ENCODE data around the gene IVD.

Gene IVD

GRCh38 chr15:40443846-40444245, 38.3 kb downstream of the IVD start:
- Histone ChIP-seq H3K4me3 (ENCODE audit: low read depth, low read length) (no peak overlapping the region), H3K27me3 (ENCODE audit: insufficient read depth, low read depth, severe bottlenecking) (no peaks in the 10 kb centered on the region), H3K9me3 (ENCODE audit: severe bottlenecking) (no peaks in the 10 kb centered on the region), H3K36me3 (peaks cover 4% of the 10 kb centered on the region), H3K27ac (no peak overlapping the region)
- no peak for DNase-seq
- TF ChIP-seq, protein P1, sequence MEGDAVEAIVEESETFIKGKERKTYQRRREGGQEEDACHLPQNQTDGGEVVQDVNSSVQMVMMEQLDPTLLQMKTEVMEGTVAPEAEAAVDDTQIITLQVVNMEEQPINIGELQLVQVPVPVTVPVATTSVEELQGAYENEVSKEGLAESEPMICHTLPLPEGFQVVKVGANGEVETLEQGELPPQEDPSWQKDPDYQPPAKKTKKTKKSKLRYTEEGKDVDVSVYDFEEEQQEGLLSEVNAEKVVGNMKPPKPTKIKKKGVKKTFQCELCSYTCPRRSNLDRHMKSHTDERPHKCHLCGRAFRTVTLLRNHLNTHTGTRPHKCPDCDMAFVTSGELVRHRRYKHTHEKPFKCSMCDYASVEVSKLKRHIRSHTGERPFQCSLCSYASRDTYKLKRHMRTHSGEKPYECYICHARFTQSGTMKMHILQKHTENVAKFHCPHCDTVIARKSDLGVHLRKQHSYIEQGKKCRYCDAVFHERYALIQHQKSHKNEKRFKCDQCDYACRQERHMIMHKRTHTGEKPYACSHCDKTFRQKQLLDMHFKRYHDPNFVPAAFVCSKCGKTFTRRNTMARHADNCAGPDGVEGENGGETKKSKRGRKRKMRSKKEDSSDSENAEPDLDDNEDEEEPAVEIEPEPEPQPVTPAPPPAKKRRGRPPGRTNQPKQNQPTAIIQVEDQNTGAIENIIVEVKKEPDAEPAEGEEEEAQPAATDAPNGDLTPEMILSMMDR (IDR thresholded peaks at IDR 0.05; ENCODE audit: low read depth, low read length) = no peak

DNA sequence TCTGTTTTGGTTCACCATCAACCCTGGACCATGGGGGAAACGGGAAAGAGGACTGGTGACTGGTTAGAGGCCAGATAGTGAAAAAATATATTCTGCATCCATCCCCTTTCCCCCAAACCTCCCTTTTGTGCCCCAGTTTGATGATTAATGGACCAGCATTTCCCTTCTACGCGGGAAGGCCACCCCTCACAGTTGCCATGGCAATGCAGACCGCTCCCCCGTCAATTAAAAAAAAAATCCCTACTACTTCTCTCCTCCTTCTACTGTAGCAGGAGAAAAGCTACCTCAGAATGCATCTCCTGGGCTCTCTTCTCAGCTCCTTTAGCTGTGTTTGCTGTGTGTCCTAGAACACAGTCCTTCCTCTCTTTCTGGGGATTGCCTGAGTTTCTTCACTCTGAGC, 39.1 kb downstream of the IVD start:
- no peak overlapping the region for H3K4me3 ChIP-seq (ENCODE audit: low read depth, low read length)
- peaks cover 4% of the 10 kb centered on the region for H3K36me3 ChIP-seq
- no peaks in the 10 kb centered on the region for H3K27me3 ChIP-seq (ENCODE audit: insufficient read depth, low read depth, severe bottlenecking)
- no peak for DNase-seq
- H3K9me3 ChIP-seq (ENCODE audit: severe bottlenecking) = no peaks in the 10 kb centered on the region
- H3K27ac ChIP-seq = no peak overlapping the region
- TF ChIP-seq, protein P1 (IDR thresholded peaks at IDR 0.05; ENCODE audit: low read depth, low read length) = no peak

GRCh38 chr15:40445421-40445922, 39.9 kb downstream of the IVD start:
- DNase-seq = no peak
- H3K9me3 ChIP-seq (ENCODE audit: severe bottlenecking) = no peaks in the 10 kb centered on the region
- no peak overlapping the region for H3K4me3 ChIP-seq (ENCODE audit: low read depth, low read length)
- H3K27ac ChIP-seq = no peak overlapping the region
- H3K36me3 ChIP-seq = peaks cover 4% of the 10 kb centered on the region
- TF ChIP-seq, protein P1 (IDR thresholded peaks at IDR 0.05; ENCODE audit: low read depth, low read length) = no peak
- H3K27me3 ChIP-seq (ENCODE audit: insufficient read depth, low read depth, severe bottlenecking) = no peaks in the 10 kb centered on the region

- peaks cover 4% of the 10 kb centered on the region for H3K36me3 ChIP-seq
- TF ChIP-seq, protein P1 (IDR thresholded peaks at IDR 0.05; ENCODE audit: low read depth, low read length) = no peak
- no peak overlapping the region for H3K27ac ChIP-seq
- DNase-seq = no peak
- H3K4me3 ChIP-seq (ENCODE audit: low read depth, low read length) = no peak overlapping the region
- H3K9me3 ChIP-seq (ENCODE audit: severe bottlenecking) = no peaks in the 10 kb centered on the region
- no peaks in the 10 kb centered on the region for H3K27me3 ChIP-seq (ENCODE audit: insufficient read depth, low read depth, severe bottlenecking)
These were observed 40.5 kb downstream of the IVD start for GRCh38 chr15:40446144-40446543.

DNA sequence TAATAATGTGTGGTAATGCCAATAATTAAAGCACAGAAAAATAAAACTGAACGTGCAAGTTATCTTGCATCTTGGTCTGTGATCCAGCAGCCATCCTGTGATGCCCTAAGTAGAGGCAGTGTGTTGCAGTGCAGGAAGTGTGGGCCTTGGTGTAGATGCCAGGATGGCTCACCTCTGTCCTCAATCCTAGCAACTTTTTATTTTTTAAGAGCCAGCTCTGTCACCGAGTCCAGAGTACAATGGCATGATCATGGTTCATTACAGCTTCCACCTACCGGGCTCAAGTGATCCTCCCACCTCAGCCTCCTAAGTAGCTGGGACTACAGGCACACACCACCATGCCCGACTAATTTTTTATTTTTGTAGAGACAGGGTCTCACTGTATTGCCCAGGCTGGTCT, 42.8 kb downstream of the IVD start:
- DNase-seq = no peak
- Histone ChIP-seq H3K4me3 (ENCODE audit: low read depth, low read length) (no peak overlapping the region), H3K27me3 (ENCODE audit: insufficient read depth, low read depth, severe bottlenecking) (no peaks in the 10 kb centered on the region), H3K9me3 (ENCODE audit: severe bottlenecking) (no peaks in the 10 kb centered on the region), H3K27ac (no peak overlapping the region), H3K36me3 (no peaks in the 10 kb centered on the region; the same call in 1 of the 2 replicates)
- TF ChIP-seq, protein P1 (IDR thresholded peaks at IDR 0.05; ENCODE audit: low read depth, low read length) = no peak

- TF ChIP-seq, protein P1 (IDR thresholded peaks at IDR 0.05; ENCODE audit: low read depth, low read length) = no peak
- no peaks in the 10 kb centered on the region for H3K9me3 ChIP-seq (ENCODE audit: severe bottlenecking)
- no peaks in the 10 kb centered on the region; the same call in 1 of the 2 replicates for H3K36me3 ChIP-seq
- no peak overlapping the region for H3K4me3 ChIP-seq (ENCODE audit: low read depth, low read length)
- H3K27ac ChIP-seq = no peak overlapping the region
- no peak for DNase-seq
- H3K27me3 ChIP-seq (ENCODE audit: insufficient read depth, low read depth, severe bottlenecking) = no peaks in the 10 kb centered on the region
These were observed 43.7 kb downstream of the IVD start for GRCh38 chr15:40449275-40449674.

All from WERI-Rb-1 (cell line).